Common myeloid progenitor, CD34-positive (primary cell): ENCODE results near the gene PCBD2.
"Not testable (repeated sequence)": the region's sequence is repeated elsewhere in the genome, so short reads cannot be mapped to it uniquely, and the experiment has no call there.

ENCODE experiments used
- CTCF ChIA-PET: fragments of 350-600 bp; sonication (Branson Sonifier 250); formaldehyde crosslinking; loops from one replicate; lab custom pipeline; 2021; ENCODE audit warnings: antibody characterized with exemption; lab: Charles Lee
- POLR2A ChIA-PET: fragments of 350-600 bp; sonication (Branson Sonifier 250); formaldehyde crosslinking; loops from one replicate; lab custom pipeline; 2021; ENCODE audit warnings: antibody characterized with exemption; lab: Charles Lee
- DNase-seq, 3 donors: peaks; one replicate each; pipeline versions ENCODE4 v3.0.0 to v3.0.0-alpha.2; 2013
- H3K27ac ChIP-seq, 2 experiments: 1 replicate in 1 of 2; 2 replicates in 1 of 2; pipeline ENCODE4 v1.7.0; 2013; ENCODE audit warnings: inconsistent platforms in 2 of 2, low read length in 2 of 2, mild to moderate bottlenecking in 2 of 2, low read depth in 1 of 2, moderate library complexity in 1 of 2; ENCODE audit not compliant: severe bottlenecking in 2 of 2, insufficient read depth in 1 of 2, poor library complexity in 1 of 2
- H3K27me3 ChIP-seq, 5 experiments: replicated peaks in 2 of 5; 1 replicate in 3 of 5; 2 replicates in 2 of 5; pipeline versions ENCODE4 v1.6.1 to v1.7.0; 2013; ENCODE audit warnings: low read length in 4 of 5, mild to moderate bottlenecking in 2 of 5, moderate library complexity in 2 of 5, inconsistent platforms in 1 of 5; ENCODE audit not compliant: insufficient read depth in 5 of 5, control insufficient read depth in 4 of 5
- H3K36me3 ChIP-seq, 4 experiments: 1 replicate in 2 of 4; 2 replicates in 2 of 4; pipeline versions ENCODE4 v1.6.1 to v1.7.0; 2013; ENCODE audit warnings: low read length in 3 of 4, control low read depth in 1 of 4, mild to moderate bottlenecking in 1 of 4; ENCODE audit not compliant: control insufficient read depth in 4 of 4, insufficient read depth in 4 of 4
- H3K4me1 ChIP-seq, 4 experiments: 1 replicate in 3 of 4; 2 replicates in 1 of 4; pipeline versions ENCODE4 v1.6.1 to v1.7.1; 2013; ENCODE audit warnings: low read length in 3 of 4, mild to moderate bottlenecking in 3 of 4, control low read depth in 1 of 4, inconsistent platforms in 1 of 4, moderate library complexity in 1 of 4; ENCODE audit not compliant: control insufficient read depth in 4 of 4, insufficient read depth in 4 of 4; ENCODE audit errors: control extremely low read depth in 1 of 4
- H3K4me3 ChIP-seq, 7 experiments: 1 replicate in 4 of 7; 2 replicates in 3 of 7; pipeline versions ENCODE4 v1.5.1 to v1.7.0; 2013; ENCODE audit warnings: mild to moderate bottlenecking in 7 of 7, low read length in 6 of 7, moderate library complexity in 6 of 7, inconsistent platforms in 2 of 7, low read depth in 2 of 7, control low read depth in 1 of 7; ENCODE audit not compliant: insufficient read depth in 4 of 7, control insufficient read depth in 1 of 7; ENCODE audit errors: extremely low read depth in 1 of 7
- H3K9me3 ChIP-seq, 5 experiments: 1 replicate in 4 of 5; 2 replicates in 1 of 5; pipeline versions ENCODE4 v1.6.1 to v1.7.1; 2013; ENCODE audit warnings: low read length in 4 of 5, mild to moderate bottlenecking in 2 of 5, inconsistent platforms in 1 of 5, low read depth in 1 of 5, moderate library complexity in 1 of 5; ENCODE audit not compliant: control insufficient read depth in 4 of 5, insufficient read depth in 2 of 5; ENCODE audit errors: control extremely low read depth in 1 of 5
- WGBS: methylation state at CpG from one replicate; pipeline ENCODE4 v1.1.5; 2013; ENCODE audit not compliant: insufficient coverage; 5-methylcytosine and 5-hydroxymethylcytosine counted together

The PCBD2 gene

DNA sequence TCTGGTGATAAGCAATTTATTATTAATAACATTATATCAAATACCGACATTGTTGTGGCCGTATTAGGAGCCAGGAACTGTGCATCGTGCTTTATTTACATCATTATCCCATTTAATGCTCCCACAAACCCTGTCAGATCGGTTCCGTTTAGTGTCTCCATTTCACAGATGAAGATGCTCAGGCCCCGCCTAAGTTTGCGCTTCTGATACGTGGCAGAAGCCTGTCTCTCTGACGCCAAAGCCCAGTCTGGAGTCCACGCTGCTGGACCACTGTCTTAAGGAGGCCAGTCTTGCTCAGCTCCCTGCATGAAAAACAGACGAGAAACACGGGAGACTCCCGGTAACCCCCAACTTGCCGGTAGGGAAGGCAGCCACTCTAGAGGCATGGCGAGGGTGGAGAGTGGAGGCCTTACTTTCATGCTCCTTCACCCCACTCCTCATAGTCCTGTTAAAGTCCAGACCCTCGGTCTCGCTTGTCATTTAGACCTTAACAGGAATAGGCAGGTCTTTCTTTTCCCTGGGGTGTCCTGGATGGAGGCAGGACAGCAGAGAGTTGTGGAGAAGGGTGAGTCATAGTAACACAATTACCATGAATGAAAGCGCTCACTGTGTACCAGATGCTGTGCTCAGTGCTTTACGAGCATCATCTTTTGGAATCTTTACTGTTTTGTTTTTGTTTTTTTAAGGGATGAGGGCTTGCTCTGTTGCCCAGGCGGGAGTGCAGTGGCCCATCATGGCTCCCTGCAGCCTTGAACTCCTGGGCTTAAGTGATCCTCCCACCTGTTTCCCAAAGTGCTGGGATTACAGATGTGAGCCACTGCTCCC is 29.9 kb upstream of the PCBD2 start:
- DNase-seq = peak in 2 of 3 donors; percentile 25 to 35
- 11% methylated on average over 16 of the region's 20 CpGs for WGBS
- Histone ChIP-seq H3K4me3 (peak overlapping the region; percentile 49 to 93 (median 83)), H3K27me3 (no peaks in the 10 kb centered on the region), H3K36me3 (peaks cover 0 to 3% (median 1%) of the 10 kb centered on the region in 4 experiments), H3K9me3 (no peaks in the 10 kb centered on the region), H3K4me1 (peaks cover 0 to 23% (median 15%) of the 10 kb centered on the region in 4 experiments), H3K27ac (peak overlapping the region in 1 of 2 experiments; percentile 85)
- POLR2A ChIA-PET = no interaction called here
- CTCF ChIA-PET = interaction anchor here (1.5 kb wide), 1 partner anchor 26 kb away, joined by 6 read pairs; no protein-coding TSS in a partner anchor

DNA sequence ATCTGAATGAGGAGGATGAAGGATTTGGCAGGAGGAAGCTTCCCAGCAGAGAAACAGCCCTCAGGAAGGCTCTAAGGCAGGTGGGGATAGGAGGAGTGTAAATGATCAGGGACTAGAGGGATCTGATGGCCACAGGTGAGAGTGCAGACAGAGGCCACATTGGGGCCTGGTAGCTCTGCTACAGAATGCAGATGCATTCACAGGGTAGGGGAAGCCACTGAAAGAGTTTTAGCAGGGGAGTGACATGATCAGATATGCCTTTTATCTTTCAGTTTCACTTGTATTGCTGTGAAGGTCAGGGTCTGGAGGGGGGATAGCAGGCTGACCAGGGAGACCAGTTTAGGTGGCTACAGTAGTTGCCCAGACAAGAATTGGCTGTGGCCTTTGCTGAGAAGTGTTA is 27.8 kb upstream of the PCBD2 start:
- Histone ChIP-seq H3K4me1 (peaks cover 0 to 23% (median 15%) of the 10 kb centered on the region in 4 experiments), H3K27me3 (no peaks in the 10 kb centered on the region), H3K36me3 (peaks cover 0 to 3% (median 1%) of the 10 kb centered on the region in 4 experiments), H3K4me3 (no peak overlapping the region), H3K9me3 (no peaks in the 10 kb centered on the region), H3K27ac (no peak overlapping the region)
- peak in 2 of 3 donors; percentile 6 to 21 for DNase-seq
- POLR2A ChIA-PET = interaction anchor here (1.4 kb wide), 1 partner anchor 25 kb away, joined by 3 read pairs; no protein-coding TSS in a partner anchor
- CTCF ChIA-PET = interaction anchor here (0.7 to 1.1 kb wide), 3 partner anchors 24 to 34 kb away, joined by 3 to 5 read pairs (median 4); partner anchors contain the start of gene PCBD2

DNA sequence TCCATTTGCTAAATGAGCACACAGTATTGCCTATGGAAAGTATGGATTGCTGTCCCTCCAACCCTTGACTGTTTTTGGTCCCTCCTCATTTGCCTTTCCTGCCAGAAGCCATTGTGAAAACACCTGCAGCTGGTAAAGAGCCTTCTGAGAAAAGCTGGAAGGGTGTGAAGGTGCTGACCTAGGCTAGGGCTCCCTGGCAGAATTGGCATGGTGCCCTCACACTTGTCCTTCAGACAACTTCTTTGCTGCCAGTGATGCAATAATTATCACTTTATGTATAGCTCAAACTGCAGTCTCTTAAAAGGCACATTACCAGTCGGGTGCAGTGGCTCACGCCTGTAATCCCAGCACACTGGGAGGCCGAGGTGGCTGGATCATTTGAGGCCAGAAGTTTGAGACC is 26.5 kb upstream of the PCBD2 start:
- ChIA-PET CTCF (no interaction called here), POLR2A (no interaction called here)
- no peak overlapping the region for H3K27ac ChIP-seq

DNA sequence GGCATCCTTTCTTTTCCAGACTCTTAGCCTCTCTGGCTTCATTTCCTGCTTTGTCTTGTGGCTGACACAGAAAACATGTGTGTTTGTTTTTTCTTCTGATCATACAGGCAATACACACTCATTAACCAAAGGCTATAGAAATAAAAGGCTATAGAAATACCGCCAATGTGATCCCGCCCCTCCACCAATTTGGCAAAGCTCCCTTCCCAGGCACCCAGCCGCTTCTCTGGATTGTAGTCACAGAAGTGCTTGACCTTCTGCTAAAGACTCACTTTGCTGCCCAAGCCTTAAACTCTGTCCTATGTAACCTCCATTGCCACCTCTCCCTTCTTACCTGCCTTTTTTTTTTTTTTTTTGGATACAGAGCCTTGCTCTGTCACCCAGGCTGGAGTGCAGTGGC is 25.5 kb upstream of the PCBD2 start:
- POLR2A ChIA-PET = no interaction called here

More for the DNA sequence above, 26.5 kb upstream of the PCBD2 start:
- WGBS = 100% methylated on average over 3 of the region's 3 CpGs
- no peaks in the 10 kb centered on the region for H3K9me3 ChIP-seq
- H3K4me3 ChIP-seq = no peak overlapping the region
- peaks cover 0 to 23% (median 15%) of the 10 kb centered on the region in 4 experiments for H3K4me1 ChIP-seq
- H3K36me3 ChIP-seq = peaks cover 0 to 3% (median 1%) of the 10 kb centered on the region in 4 experiments
- no peaks in the 10 kb centered on the region for H3K27me3 ChIP-seq
- DNase-seq = no peak

DNA sequence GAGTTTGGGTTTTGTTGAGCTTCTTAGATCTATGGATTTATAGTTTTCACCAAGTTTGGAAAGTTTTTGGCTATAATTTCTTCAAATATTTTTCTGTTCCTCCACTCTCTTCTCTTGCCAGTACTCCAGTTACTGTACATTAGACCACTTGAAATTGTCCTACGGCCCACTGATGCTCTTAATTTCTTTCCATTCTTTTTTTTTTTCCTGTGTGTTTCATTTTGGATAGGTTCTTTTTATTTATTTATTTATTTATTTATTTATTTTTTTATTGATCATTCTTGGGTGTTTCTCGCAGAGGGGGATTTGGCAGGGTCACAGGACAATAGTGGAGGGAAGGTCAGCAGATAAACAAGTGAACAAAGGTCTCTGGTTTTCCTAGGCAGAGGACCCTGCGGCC is 24.0 kb upstream of the PCBD2 start:
- H3K36me3 ChIP-seq, H3K27me3 ChIP-seq, POLR2A ChIA-PET, H3K9me3 ChIP-seq, DNase-seq, H3K27ac ChIP-seq, H3K4me3 ChIP-seq, H3K4me1 ChIP-seq: not testable (repeated sequence)
- CTCF ChIA-PET = interaction anchor here (0.6 kb wide), 1 partner anchor 191 kb away, joined by 3 read pairs; no protein-coding TSS in a partner anchor
- WGBS = no CpG with 5 or more reads among the region's 3 CpGs

More for the DNA sequence above, 25.5 kb upstream of the PCBD2 start:
- CTCF ChIA-PET = no interaction called here
- H3K9me3 ChIP-seq = no peaks in the 10 kb centered on the region
- peaks cover 0 to 18% (median 11%) of the 10 kb centered on the region in 4 experiments for H3K4me1 ChIP-seq
- H3K4me3 ChIP-seq = no peak overlapping the region
- 96% methylated on average over 3 of the region's 3 CpGs for WGBS
- H3K27me3 ChIP-seq = no peaks in the 10 kb centered on the region
- H3K27ac ChIP-seq = no peak overlapping the region
- H3K36me3 ChIP-seq = peaks cover 0 to 3% (median 1%) of the 10 kb centered on the region in 4 experiments
- DNase-seq = no peak

DNA sequence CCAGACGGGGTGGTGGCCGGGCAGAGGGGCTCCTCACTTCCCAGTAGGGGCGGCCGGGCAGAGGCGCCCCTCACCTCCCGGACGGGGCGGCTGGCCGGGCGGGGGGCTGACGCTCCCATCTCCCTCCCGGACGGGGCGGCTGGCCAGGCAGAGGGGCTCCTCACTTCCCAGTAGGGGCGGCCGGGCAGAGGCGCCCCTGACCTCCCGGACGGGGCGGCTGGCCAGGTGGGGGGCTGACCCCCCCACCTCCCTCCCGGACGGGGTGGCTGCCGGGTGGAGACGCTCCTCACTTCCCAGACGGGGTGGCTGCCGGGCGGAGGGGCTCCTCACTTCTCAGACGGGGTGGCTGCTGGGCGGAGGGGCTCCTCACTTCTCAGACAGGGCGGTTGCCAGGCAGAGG is 23.2 kb upstream of the PCBD2 start:
- WGBS = 91% methylated on average over 14 of the region's 30 CpGs
- H3K27me3 ChIP-seq, H3K4me3 ChIP-seq, CTCF ChIA-PET, H3K4me1 ChIP-seq, H3K9me3 ChIP-seq, H3K27ac ChIP-seq, POLR2A ChIA-PET, DNase-seq, H3K36me3 ChIP-seq: not testable (repeated sequence)

DNA sequence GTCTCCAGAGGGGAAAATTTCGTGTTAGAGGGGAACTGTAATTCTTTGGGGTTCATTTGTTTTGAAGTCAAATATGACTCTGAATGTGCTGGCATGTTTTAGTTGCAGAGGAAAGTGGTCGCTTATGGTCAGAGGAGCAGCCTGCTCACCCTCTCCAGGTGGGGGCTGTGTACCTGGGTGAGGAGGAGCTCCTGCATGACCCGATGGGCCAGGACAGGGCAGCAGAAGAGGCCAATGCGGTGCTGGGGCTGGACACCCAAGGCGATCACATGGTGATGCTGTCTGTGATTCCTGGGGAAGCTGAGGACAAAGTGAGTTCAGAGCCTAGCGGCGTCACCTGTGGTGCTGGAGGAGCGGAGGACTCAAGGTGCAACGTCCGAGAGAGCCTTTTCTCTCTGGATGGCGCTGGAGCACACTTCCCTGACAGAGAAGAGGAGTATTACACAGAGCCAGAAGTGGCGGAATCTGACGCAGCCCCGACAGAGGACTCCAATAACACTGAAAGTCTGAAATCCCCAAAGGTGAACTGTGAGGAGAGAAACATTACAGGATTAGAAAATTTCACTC is 17.3 kb upstream of the PCBD2 start:
- ChIA-PET CTCF (no interaction called here), POLR2A (no interaction called here)
- no peak for DNase-seq
- Histone ChIP-seq H3K4me3 (no peak overlapping the region), H3K27ac (no peak overlapping the region), H3K9me3 (peaks cover 0 to 10% (median 0%) of the 10 kb centered on the region in 5 experiments), H3K27me3 (no peaks in the 10 kb centered on the region), H3K36me3 (peaks cover 15 to 35% (median 23%) of the 10 kb centered on the region in 4 experiments), H3K4me1 (no peaks in the 10 kb centered on the region)
- 97% methylated on average over 14 of the region's 14 CpGs for WGBS
